Naive thymus-derived CD4-positive, alpha-beta T cell (primary cell): ENCODE results near the gene TTLL1. TPM values are rescaled to one million over a fixed set of nuclear protein-coding genes. Genes with fewer than 3 reads are reported as not detected.

Source experiments
- ATAC-seq: fragments of 150-1000 bp; cut with Tn5 transposase; 2 replicates; pipeline ENCODE4 v1.10.0; 2021; ENCODE audit warnings: mild to moderate bottlenecking, moderate library complexity
- CTCF ChIA-PET: fragments of 350-600 bp; sonication (Branson Sonifier 250); formaldehyde crosslinking; loops from one replicate; lab custom pipeline; 2021; ENCODE audit warnings: antibody characterized with exemption; lab: Charles Lee
- POLR2A ChIA-PET: fragments of 350-600 bp; sonication (Branson Sonifier 250); formaldehyde crosslinking; loops from one replicate; lab custom pipeline; 2021; ENCODE audit warnings: antibody characterized with exemption, inconsistent platforms; lab: Charles Lee
- DNase-seq, 9 donors: peaks; one replicate each; pipeline versions ENCODE4 v3.0.0 to v3.0.0-alpha.2; 2020 to 2022; ENCODE audit warnings: mixed read lengths in 1 of 9
- H3K27ac ChIP-seq: one replicate; pipeline ENCODE4 v1.7.0; 2013; ENCODE audit warnings: mild to moderate bottlenecking, low read depth, low read length, moderate library complexity
- H3K27me3 ChIP-seq, 2 donors: one replicate each; pipeline ENCODE4 v1.7.0; 2013; ENCODE audit warnings: low read length in 2 of 2, mild to moderate bottlenecking in 2 of 2, moderate library complexity in 2 of 2; ENCODE audit not compliant: control insufficient read depth in 2 of 2, insufficient read depth in 2 of 2
- H3K36me3 ChIP-seq, 3 experiments: 1 replicate in 2 of 3; 2 replicates in 1 of 3; pipeline ENCODE4 v1.7.0; 2013; ENCODE audit warnings: low read length in 3 of 3, mild to moderate bottlenecking in 3 of 3, moderate library complexity in 1 of 3; ENCODE audit not compliant: insufficient read depth in 3 of 3, control insufficient read depth in 2 of 3
- H3K4me1 ChIP-seq, 2 donors: one replicate each; pipeline ENCODE4 v1.7.0; 2013; ENCODE audit warnings: low read length in 2 of 2, mild to moderate bottlenecking in 2 of 2, moderate library complexity in 1 of 2; ENCODE audit not compliant: control insufficient read depth in 2 of 2, insufficient read depth in 2 of 2
- H3K4me3 ChIP-seq: 2 replicates; pipeline ENCODE4 v1.7.0; 2013; ENCODE audit warnings: mild to moderate bottlenecking, low read length
- H3K9me3 ChIP-seq, 3 experiments: 1 replicate in 2 of 3; 2 replicates in 1 of 3; pipeline ENCODE4 v1.7.0; 2013; ENCODE audit warnings: low read length in 3 of 3; ENCODE audit not compliant: control insufficient read depth in 2 of 3
- H3K27ac Mint-ChIP-seq, 9 donors: one replicate each; pipeline ENCODE4 v1.8.0; 2020 to 2022; ENCODE audit warnings: mixed read lengths in 9 of 9, mild to moderate bottlenecking in 8 of 9, moderate library complexity in 5 of 9, inconsistent platforms in 2 of 9
- H3K27me3 Mint-ChIP-seq, 5 donors: one replicate each; pipeline ENCODE4 v1.8.0; 2021 to 2022; ENCODE audit warnings: mixed read lengths in 5 of 5, mild to moderate bottlenecking in 1 of 5
- H3K36me3 Mint-ChIP-seq, 5 donors: one replicate each; pipeline ENCODE4 v1.8.0; 2020 to 2022; ENCODE audit warnings: mixed read lengths in 5 of 5, mild to moderate bottlenecking in 3 of 5, inconsistent platforms in 1 of 5
- H3K4me1 Mint-ChIP-seq, 7 donors: one replicate each; pipeline ENCODE4 v1.8.0; 2020 to 2022; ENCODE audit warnings: mixed read lengths in 7 of 7, mild to moderate bottlenecking in 3 of 7, inconsistent platforms in 1 of 7
- H3K4me3 Mint-ChIP-seq, 10 donors: one replicate each; pipeline ENCODE4 v1.8.0; 2020 to 2022; ENCODE audit warnings: mild to moderate bottlenecking in 10 of 10, mixed read lengths in 10 of 10, moderate library complexity in 6 of 10, inconsistent platforms in 2 of 10
- H3K9me3 Mint-ChIP-seq, 11 donors: one replicate each; pipeline ENCODE4 v1.8.0; 2020 to 2022; ENCODE audit warnings: mixed read lengths in 11 of 11, mild to moderate bottlenecking in 4 of 11, inconsistent platforms in 1 of 11, moderate library complexity in 1 of 11
- intact Hi-C, 2 donors: fragments of 100-400 bp; cut with micrococcal nuclease; formaldehyde crosslinking; loops; one replicate each; pipeline ENCODE4 v1.15.1; 2023
- polyA plus RNA-seq, 2 donors: library from polyadenylated mRNA; unstranded; fragments of 300-500 nt; fragmentation: Illumina TruSeq; gene quantifications; one replicate each; pipeline ENCODE4 v1.2.3, GENCODE V29; 2021
- total RNA-seq, 6 experiments: library from RNA in 5 of 6; stranded (reverse) in 5 of 6; gene quantifications; 1 replicate in 5 of 6; 2 replicates in 1 of 6; pipeline ENCODE4 v1.2.3 and lab custom pipeline; 2021 to 2026

Gene TTLL1
- total and polyA plus RNA-seq, 7 experiments from 2014 or later: 4.6 to 16.1 (median 7.7) TPM

DNA sequence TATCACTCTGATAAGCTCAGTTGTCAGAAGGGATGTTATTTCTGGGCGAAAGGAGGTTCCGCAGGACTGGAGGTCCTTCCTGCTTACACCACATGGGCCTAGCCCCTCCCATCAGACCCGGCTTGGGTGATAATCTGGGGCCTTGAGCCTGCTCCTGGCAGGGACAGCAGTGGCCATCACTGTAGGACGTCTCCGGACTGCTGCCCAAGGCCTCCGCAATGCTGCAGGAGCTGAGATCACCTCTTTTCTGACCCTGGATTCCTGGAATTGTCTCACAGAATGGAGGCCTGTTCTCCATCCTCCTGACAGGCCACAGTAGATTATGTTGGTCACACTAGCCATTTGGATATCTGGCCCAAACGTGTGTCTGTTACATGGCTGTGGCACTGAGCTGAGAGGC is 12.1 kb upstream of the TTLL1 start:
- Histone ChIP-seq H3K4me3 (no peak overlapping the region), H3K27ac (no peak overlapping the region), H3K27me3 (no peaks in the 10 kb centered on the region), H3K9me3 (peaks cover 0 to 9% (median 0%) of the 10 kb centered on the region in 3 experiments), H3K4me1 (no peaks in the 10 kb centered on the region), H3K36me3 (no peaks in the 10 kb centered on the region)
- CTCF ChIA-PET: no interaction called here
- Mint-ChIP-seq H3K4me3 (no peak overlapping the region), H3K36me3 (no peaks in the 10 kb centered on the region), H3K4me1 (peaks cover 0 to 15% (median 5%) of the 10 kb centered on the region in 7 donors), H3K27ac (no peak overlapping the region), H3K9me3 (peaks cover 0 to 7% (median 2%) of the 10 kb centered on the region in 11 donors), H3K27me3 (no peaks in the 10 kb centered on the region)
- intact Hi-C loops: no loop called here
- ATAC-seq (no peak), DNase-seq (no peak)
- POLR2A ChIA-PET: no interaction called here

DNA sequence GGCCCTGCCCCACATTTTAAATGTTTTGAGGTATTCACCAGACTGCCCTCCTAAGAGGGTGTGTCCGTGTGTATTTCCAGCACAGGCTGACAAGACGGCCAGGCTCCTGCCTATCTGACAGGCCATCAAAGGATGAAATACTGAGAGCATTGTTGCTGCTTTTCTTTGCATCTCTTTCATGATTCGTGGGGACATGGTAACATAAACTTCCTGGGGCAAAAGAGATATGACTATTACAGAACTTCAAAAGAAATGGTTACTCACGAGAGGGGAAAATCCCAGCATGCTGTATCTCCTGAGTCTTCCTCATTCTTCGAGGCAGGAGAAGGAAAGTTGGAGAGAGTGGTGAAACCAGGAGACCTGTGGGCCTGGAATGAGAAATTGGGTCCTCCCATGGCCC is 11.0 kb upstream of the TTLL1 start:
- no peaks in the 10 kb centered on the region for H3K27me3 ChIP-seq
- no peak overlapping the region for H3K4me3 ChIP-seq
- CTCF ChIA-PET: no interaction called here
- Mint-ChIP-seq H3K36me3 (peaks cover 0 to 5% (median 4%) of the 10 kb centered on the region in 5 donors), H3K27ac (peak overlapping the region in 1 of 9 donors; percentile 22), H3K9me3 (peaks cover 3 to 14% (median 6%) of the 10 kb centered on the region in 11 donors), H3K4me1 (peaks cover 3 to 15% (median 6%) of the 10 kb centered on the region in 7 donors), H3K4me3 (no peak overlapping the region), H3K27me3 (no peaks in the 10 kb centered on the region)
- H3K36me3 ChIP-seq: no peaks in the 10 kb centered on the region
- no peak for DNase-seq
- no peak overlapping the region for H3K27ac ChIP-seq
- no peak for ATAC-seq
- POLR2A ChIA-PET: no interaction called here
- H3K4me1 ChIP-seq: no peaks in the 10 kb centered on the region
- peaks cover 0 to 12% (median 0%) of the 10 kb centered on the region in 3 experiments for H3K9me3 ChIP-seq
- intact Hi-C loops: no loop called here

DNA sequence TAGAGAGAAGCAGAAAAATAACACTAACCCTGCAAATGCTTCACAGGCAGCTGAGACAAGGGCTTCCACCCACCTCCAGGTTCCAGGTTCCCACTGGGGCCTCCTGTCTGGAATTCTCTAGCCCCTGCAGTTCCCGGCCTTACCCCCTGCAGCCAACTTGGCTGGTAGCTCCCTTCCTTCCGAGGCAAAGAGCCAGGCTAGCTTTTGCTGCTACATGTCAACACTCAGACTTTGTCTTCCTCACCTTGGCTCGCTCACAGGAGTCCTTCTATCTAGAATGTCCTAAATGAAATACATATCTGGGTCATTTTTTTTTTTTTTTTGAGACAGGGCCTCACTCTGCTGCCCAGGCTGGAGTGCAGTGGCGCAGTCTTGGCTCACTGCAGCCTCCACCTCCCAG is 9.9 kb upstream of the TTLL1 start:
- H3K4me1 Mint-ChIP-seq: peaks cover 3 to 10% (median 5%) of the 10 kb centered on the region in 7 donors
- intact Hi-C loops: no loop called here
- peaks cover 0 to 5% (median 4%) of the 10 kb centered on the region in 5 donors for H3K36me3 Mint-ChIP-seq

DNA sequence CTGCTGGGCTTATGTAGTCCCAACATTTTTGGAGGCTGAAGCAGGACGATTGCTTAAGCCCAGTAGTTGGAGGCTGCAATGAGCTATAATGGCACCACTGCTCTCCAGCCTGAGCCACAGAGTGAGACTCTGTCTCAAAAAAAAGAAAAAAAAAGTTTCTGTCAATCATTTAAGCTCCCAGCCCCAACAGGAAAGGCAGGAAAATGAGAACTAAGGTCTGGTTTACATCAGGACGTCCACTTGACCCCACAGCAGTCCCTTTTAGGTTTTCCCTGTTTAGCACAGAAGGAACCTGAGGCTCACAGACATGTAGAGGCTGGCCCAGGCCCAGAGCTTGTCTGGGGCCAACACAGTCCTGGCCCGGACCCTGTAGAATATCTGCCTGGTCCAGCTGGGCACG is 9.2 kb upstream of the TTLL1 start:
- H3K4me1 ChIP-seq: no peaks in the 10 kb centered on the region
- no peaks in the 10 kb centered on the region for H3K27me3 Mint-ChIP-seq
- no peak overlapping the region for H3K4me3 ChIP-seq
- DNase-seq (no peak), ATAC-seq (no peak)
- intact Hi-C loops: no loop called here
- no peaks in the 10 kb centered on the region for H3K27me3 ChIP-seq
- peaks cover 0 to 6% (median 0%) of the 10 kb centered on the region in 7 donors for H3K4me1 Mint-ChIP-seq
- H3K9me3 ChIP-seq: peaks cover 0 to 12% (median 0%) of the 10 kb centered on the region in 3 experiments
- no peaks in the 10 kb centered on the region for H3K36me3 ChIP-seq
- H3K27ac ChIP-seq: no peak overlapping the region
- POLR2A ChIA-PET: interaction anchor here (1.1 kb wide), 1 partner anchor 12 kb away, joined by 3 read pairs; the partner anchor contains the start of gene BIK
- H3K27ac Mint-ChIP-seq: no peak overlapping the region
- peaks cover 3 to 14% (median 6%) of the 10 kb centered on the region in 11 donors for H3K9me3 Mint-ChIP-seq
- no peak overlapping the region for H3K4me3 Mint-ChIP-seq
- peaks cover 0 to 5% (median 4%) of the 10 kb centered on the region in 5 donors for H3K36me3 Mint-ChIP-seq
- CTCF ChIA-PET: no interaction called here

More for the DNA sequence above, 9.9 kb upstream of the TTLL1 start:
- POLR2A ChIA-PET: interaction anchor here (1.1 kb wide), 1 partner anchor 11 kb away, joined by 3 read pairs; the partner anchor contains the start of gene BIK
- no peak overlapping the region for H3K27ac ChIP-seq
- Mint-ChIP-seq H3K27ac (no peak overlapping the region), H3K9me3 (peaks cover 3 to 14% (median 6%) of the 10 kb centered on the region in 11 donors), H3K4me3 (no peak overlapping the region), H3K27me3 (no peaks in the 10 kb centered on the region)
- no peaks in the 10 kb centered on the region for H3K4me1 ChIP-seq
- peaks cover 0 to 12% (median 0%) of the 10 kb centered on the region in 3 experiments for H3K9me3 ChIP-seq
- no peaks in the 10 kb centered on the region for H3K36me3 ChIP-seq
- DNase-seq (no peak), ATAC-seq (no peak)
- no peaks in the 10 kb centered on the region for H3K27me3 ChIP-seq
- CTCF ChIA-PET: no interaction called here
- H3K4me3 ChIP-seq: no peak overlapping the region

DNA sequence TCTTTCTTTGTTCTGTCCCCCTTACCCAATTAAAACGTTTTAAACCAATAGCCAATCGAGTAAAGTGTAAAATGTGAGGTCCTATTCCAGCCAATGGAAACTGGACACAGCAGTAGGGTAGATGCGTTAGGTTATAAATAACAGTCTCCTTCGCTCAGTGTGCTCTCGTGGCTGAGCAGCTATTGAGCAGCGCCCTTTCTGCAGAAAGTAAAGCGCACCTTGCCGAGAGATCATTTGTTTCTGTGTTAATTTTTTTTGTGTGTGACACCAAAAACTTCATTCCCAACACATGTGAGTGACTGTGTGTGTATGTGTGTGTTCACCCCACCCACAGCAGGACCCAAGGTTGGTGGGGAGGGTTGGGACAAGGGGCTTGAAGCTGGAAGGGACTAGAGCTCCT is 7.2 kb upstream of the TTLL1 start:
- intact Hi-C loops: no loop called here
- no peaks in the 10 kb centered on the region for H3K36me3 ChIP-seq
- ChIA-PET CTCF (no interaction called here), POLR2A (no interaction called here)
- Mint-ChIP-seq H3K4me1 (peaks cover 0 to 6% (median 0%) of the 10 kb centered on the region in 7 donors), H3K36me3 (peaks cover 0 to 5% (median 4%) of the 10 kb centered on the region in 5 donors), H3K27ac (no peak overlapping the region), H3K27me3 (no peaks in the 10 kb centered on the region), H3K4me3 (no peak overlapping the region), H3K9me3 (peaks cover 3 to 14% (median 6%) of the 10 kb centered on the region in 11 donors)
- H3K27me3 ChIP-seq: no peaks in the 10 kb centered on the region
- DNase-seq (no peak), ATAC-seq (no peak)
- no peak overlapping the region for H3K4me3 ChIP-seq
- H3K9me3 ChIP-seq: peaks cover 0 to 12% (median 0%) of the 10 kb centered on the region in 3 experiments
- no peaks in the 10 kb centered on the region for H3K4me1 ChIP-seq
- no peak overlapping the region for H3K27ac ChIP-seq

DNA sequence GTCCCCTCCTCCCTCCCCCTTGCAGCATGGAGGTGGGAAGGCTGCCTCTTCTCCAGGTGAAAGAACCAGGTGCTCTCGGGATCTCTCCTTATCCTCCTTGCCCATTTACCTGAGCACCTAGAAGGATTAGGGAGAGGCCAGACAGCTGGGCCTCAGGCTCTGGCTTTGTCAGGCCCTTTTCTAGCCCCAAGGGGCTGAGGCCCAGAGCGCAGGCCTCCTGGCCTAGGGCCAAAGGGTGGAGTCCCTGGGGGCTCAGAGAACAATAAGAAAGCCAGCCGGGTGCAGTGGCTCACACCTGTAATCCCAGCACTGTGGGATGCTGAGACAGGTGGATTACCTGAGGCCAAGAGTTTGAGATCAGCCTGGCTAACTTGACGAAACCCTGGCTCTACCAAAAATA is 5.4 kb upstream of the TTLL1 start:
- H3K36me3 Mint-ChIP-seq: peaks cover 0 to 5% (median 4%) of the 10 kb centered on the region in 5 donors
- CTCF ChIA-PET: no interaction called here
- POLR2A ChIA-PET: no interaction called here
- H3K4me3 Mint-ChIP-seq: no peak overlapping the region
- no peaks in the 10 kb centered on the region for H3K27me3 Mint-ChIP-seq
- no peaks in the 10 kb centered on the region for H3K36me3 ChIP-seq
- DNase-seq (no peak), ATAC-seq (no peak)
- H3K9me3 ChIP-seq: peaks cover 0 to 12% (median 0%) of the 10 kb centered on the region in 3 experiments
- H3K4me3 ChIP-seq: no peak overlapping the region
- no peak overlapping the region for H3K27ac ChIP-seq
- no peaks in the 10 kb centered on the region for H3K27me3 ChIP-seq
- peaks cover 0 to 4% of the 10 kb centered on the region in 2 donors for H3K4me1 ChIP-seq
- H3K9me3 Mint-ChIP-seq: peaks cover 3 to 14% (median 6%) of the 10 kb centered on the region in 11 donors
- H3K27ac Mint-ChIP-seq: no peak overlapping the region
- intact Hi-C loops: loop anchor here in 1 of 2 donors (5.0 kb wide), 1 partner anchor 312 kb away; no protein-coding TSS in a partner anchor
- peaks cover under 1 to 7% (median 6%) of the 10 kb centered on the region in 7 donors for H3K4me1 Mint-ChIP-seq

DNA sequence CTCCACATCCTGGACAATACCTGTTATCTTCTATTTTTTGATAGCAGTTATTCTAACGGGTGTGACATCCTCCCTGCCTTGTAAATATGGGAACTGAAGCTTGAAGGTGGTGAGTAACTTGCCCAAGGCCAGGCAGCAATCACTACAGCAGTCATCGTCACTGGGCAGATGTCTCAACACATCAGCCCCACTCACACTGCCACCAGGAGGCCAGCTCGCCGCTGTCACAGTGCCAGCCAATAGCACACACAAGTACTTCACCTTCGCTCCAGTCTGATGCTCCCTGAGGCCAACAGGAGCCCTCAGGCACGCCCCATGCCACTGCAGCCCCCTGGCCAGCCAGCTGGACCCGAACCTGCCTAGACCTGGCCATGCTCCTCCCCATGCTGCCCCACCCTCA is 4.9 kb upstream of the TTLL1 start:
- H3K36me3 ChIP-seq: no peaks in the 10 kb centered on the region
- H3K9me3 ChIP-seq: peaks cover 0 to 12% (median 0%) of the 10 kb centered on the region in 3 experiments
- no peak overlapping the region for H3K27ac ChIP-seq
- no peaks in the 10 kb centered on the region for H3K27me3 Mint-ChIP-seq
- ATAC-seq: peak; percentile 39
- no peak overlapping the region for H3K4me3 ChIP-seq
- no peak for DNase-seq
- H3K9me3 Mint-ChIP-seq: peaks cover 3 to 14% (median 6%) of the 10 kb centered on the region in 11 donors
- POLR2A ChIA-PET: no interaction called here
- no peaks in the 10 kb centered on the region for H3K27me3 ChIP-seq
- intact Hi-C loops: loop anchor here in 1 of 2 donors (5.0 kb wide), 1 partner anchor 312 kb away; no protein-coding TSS in a partner anchor
- peaks cover 0 to 4% of the 10 kb centered on the region in 2 donors for H3K4me1 ChIP-seq
- H3K4me1 Mint-ChIP-seq: peaks cover 3 to 9% (median 6%) of the 10 kb centered on the region in 7 donors
- no peak overlapping the region for H3K27ac Mint-ChIP-seq
- CTCF ChIA-PET: no interaction called here
- H3K4me3 Mint-ChIP-seq: no peak overlapping the region
- peaks cover 0 to 5% (median 4%) of the 10 kb centered on the region in 5 donors for H3K36me3 Mint-ChIP-seq
